ENCODE data around the gene PRKG1.

PRKG1 gene

GRCh38 chr10:51617576-51618235 is 543.4 kb downstream of the PRKG1 start:
- no peak for DNase-seq

- DNase-seq, result no peak
Measured at GRCh38 chr10:51619365-51619764, 545.1 kb downstream of the PRKG1 start.

GRCh38 chr10:51620131-51620530 is 545.8 kb downstream of the PRKG1 start:
- DNase-seq, result no peak

- DNase-seq, result no peak
Measured at GRCh38 chr10:51624013-51624412, 549.7 kb downstream of the PRKG1 start.

GRCh38 chr10:51629934-51630639 is 555.8 kb downstream of the PRKG1 start:
- no peak for DNase-seq

GRCh38 chr10:51630640-51631005 is 556.3 kb downstream of the PRKG1 start:
- no peak for DNase-seq

- no peak for DNase-seq
Measured at GRCh38 chr10:51635436-51635835, 561.1 kb downstream of the PRKG1 start.

- DNase-seq, result no peak
Measured at GRCh38 chr10:51638211-51638610, 563.9 kb downstream of the PRKG1 start.

- no peak for DNase-seq
Measured at GRCh38 chr10:51638737-51639136, 564.5 kb downstream of the PRKG1 start.

GRCh38 chr10:51640120-51640819 is 566.0 kb downstream of the PRKG1 start:
- no peak for DNase-seq

- no peak for DNase-seq
Measured at GRCh38 chr10:51642581-51642980, 568.3 kb downstream of the PRKG1 start.

GRCh38 chr10:51643734-51644133 is 569.4 kb downstream of the PRKG1 start:
- DNase-seq, result no peak

GRCh38 chr10:51649064-51649463 is 574.8 kb downstream of the PRKG1 start:
- no peak for DNase-seq

- DNase-seq, result no peak
Measured at GRCh38 chr10:51651063-51651462, 576.8 kb downstream of the PRKG1 start.

- no peak for DNase-seq
Measured at GRCh38 chr10:51653025-51653424, 578.7 kb downstream of the PRKG1 start.

- DNase-seq, result no peak
Measured at GRCh38 chr10:51654918-51655317, 580.6 kb downstream of the PRKG1 start.

- no peak for DNase-seq
Measured at GRCh38 chr10:51656503-51656902, 582.2 kb downstream of the PRKG1 start.

- DNase-seq, result no peak
Measured at GRCh38 chr10:51658000-51658399, 583.7 kb downstream of the PRKG1 start.

GRCh38 chr10:51659344-51659743 is 585.1 kb downstream of the PRKG1 start:
- no peak for DNase-seq

- DNase-seq, result no peak
Measured at GRCh38 chr10:51663086-51663485, 588.8 kb downstream of the PRKG1 start.

- DNase-seq, result no peak
Measured at GRCh38 chr10:51666456-51666855, 592.2 kb downstream of the PRKG1 start.

GRCh38 chr10:51667678-51668335 is 593.5 kb downstream of the PRKG1 start:
- no peak for DNase-seq

GRCh38 chr10:51668336-51668689 is 594.0 kb downstream of the PRKG1 start:
- DNase-seq, result no peak

- no peak for DNase-seq
Measured at GRCh38 chr10:51669041-51669440, 594.8 kb downstream of the PRKG1 start.

Measured in activated gamma-delta T cell (primary cell).